Endothelial cell of umbilical vein (primary cell): ENCODE measurements around the gene OTC. TPM values are rescaled to one million over a fixed set of nuclear protein-coding genes. Genes with fewer than 3 reads are reported as not detected.

Source experiments
- BruUV-seq: library from RNA; stranded (reverse); fragments of 400-500 nt; replicated peaks from 2 replicates; lab custom pipeline; 2021; lab: Mats Ljungman, UMichigan
- CTCF ChIA-PET: fragments of 300-600, 350-600 bp; sonication (Branson Sonifier 250); formaldehyde crosslinking; loops from one replicate; lab custom pipeline; 2021; ENCODE audit warnings: antibody characterized with exemption, inconsistent platforms; lab: Charles Lee
- POLR2A ChIA-PET: fragments of 300-600, 350-600 bp; sonication (Branson Sonifier 250); formaldehyde crosslinking; loops from one replicate; lab custom pipeline; 2021; ENCODE audit warnings: antibody characterized with exemption, inconsistent platforms; lab: Charles Lee
- DNase-seq: peaks from one replicate; pipeline ENCODE4 v3.0.0-alpha.2; 2011; ENCODE audit warnings: low read depth, low spot score
- FAIRE-seq: peaks from 2 replicates; lab custom pipeline; 2011; peaks lifted over from hg19 to GRCh38; lab: Jason Lieb, UNC
- H2AFZ ChIP-seq: 2 replicates; pipeline ENCODE4 v1.6.0; 2012; ENCODE audit warnings: low read depth, low read length, control low read depth, inconsistent platforms
- H3K27ac ChIP-seq: 2 replicates; pipeline ENCODE4 v1.5.1; 2011; ENCODE audit warnings: low read depth, mild to moderate bottlenecking, control low read depth, low read length, moderate library complexity; ENCODE audit not compliant: insufficient read depth
- H3K27me3 ChIP-seq, 2 experiments: 2 replicates each; pipeline versions ENCODE4 v1.6.0 to v1.6.1; 2011; ENCODE audit warnings: low read length in 2 of 2, mixed read lengths in 1 of 2; ENCODE audit not compliant: control insufficient read depth in 2 of 2, insufficient read depth in 2 of 2
- H3K36me3 ChIP-seq, 2 experiments: 2 replicates in 1 of 2; 3 replicates in 1 of 2; pipeline ENCODE4 v1.5.1; 2011; ENCODE audit warnings: low read length in 2 of 2, mild to moderate bottlenecking in 1 of 2, moderate library complexity in 1 of 2; ENCODE audit not compliant: control insufficient read depth in 2 of 2, insufficient read depth in 2 of 2; ENCODE audit errors: extremely low read depth in 1 of 2
- H3K4me1 ChIP-seq: 3 replicates; pipeline ENCODE4 v1.5.1; 2011; ENCODE audit warnings: mild to moderate bottlenecking, low read length; ENCODE audit not compliant: control insufficient read depth, insufficient read depth; ENCODE audit errors: extremely low read depth
- H3K4me2 ChIP-seq: 2 replicates; pipeline ENCODE4 v1.6.1; 2011; ENCODE audit warnings: low read length, control low read depth, mixed read lengths; ENCODE audit not compliant: insufficient read depth
- H3K4me3 ChIP-seq, 3 experiments: fragments of 200-600 bp in 1 of 3; sonication (generic), shearing (Covaris generic) in 1 of 3; replicated peaks in 1 of 3; 2 replicates each; pipeline ENCODE4 v1.5.1; 2011 to 2016; ENCODE audit warnings: control low read depth in 3 of 3, low read length in 3 of 3, mild to moderate bottlenecking in 2 of 3, inconsistent platforms in 1 of 3, low read depth in 1 of 3, moderate library complexity in 1 of 3; ENCODE audit not compliant: insufficient read depth in 1 of 3
- H3K79me2 ChIP-seq: 2 replicates; pipeline ENCODE4 v1.6.0; 2012; ENCODE audit warnings: low read length, inconsistent platforms; ENCODE audit not compliant: control insufficient read depth, insufficient read depth
- H3K9ac ChIP-seq: replicated peaks from 2 replicates; pipeline ENCODE3; 2011; ENCODE audit warnings: low read length, control low read depth; ENCODE audit not compliant: insufficient read depth; ENCODE audit errors: extremely low read depth
- H3K9me1 ChIP-seq: replicated peaks from 3 replicates; pipeline ENCODE4 v1.6.0; 2011; ENCODE audit warnings: mild to moderate bottlenecking, low read length; ENCODE audit not compliant: control insufficient read depth, insufficient read depth; ENCODE audit errors: extremely low read depth
- H3K9me3 ChIP-seq: replicated peaks from 2 replicates; pipeline ENCODE4 v1.5.1; 2012; ENCODE audit warnings: low read length, inconsistent platforms; ENCODE audit not compliant: control insufficient read depth, insufficient read depth
- H4K20me1 ChIP-seq: replicated peaks from 2 replicates; pipeline ENCODE3; 2011; ENCODE audit warnings: mild to moderate bottlenecking, low read length; ENCODE audit not compliant: control insufficient read depth, insufficient read depth; ENCODE audit errors: extremely low read depth
- CTCF ChIP-seq, 2 donors: IDR thresholded peaks; 1 replicate in 1 of 2; 2 replicates in 1 of 2; pipeline ENCODE4 v1.5.1; 2011; ENCODE audit warnings: low read length in 2 of 2, mild to moderate bottlenecking in 2 of 2, moderate library complexity in 2 of 2, control low read depth in 1 of 2, inconsistent platforms in 1 of 2, low read depth in 1 of 2; ENCODE audit not compliant: insufficient read depth in 1 of 2; ENCODE audit errors: extremely low read depth in 1 of 2
- FOS ChIP-seq: IDR thresholded peaks from 2 replicates; pipeline ENCODE4 v1.6.1; 2011; ENCODE audit warnings: mild to moderate bottlenecking, low read length, moderate library complexity, borderline replicate concordance; ENCODE audit not compliant: insufficient read depth
- MYC ChIP-seq: IDR thresholded peaks from one replicate; pipeline ENCODE4 v1.6.1; 2011; ENCODE audit warnings: mild to moderate bottlenecking, low read depth, low read length
- POLR2A ChIP-seq: IDR thresholded peaks from 2 replicates; pipeline ENCODE4 v1.6.1; 2012; ENCODE audit warnings: low read depth, mild to moderate bottlenecking, control low read depth, low read length
- dilution Hi-C: fragments of 300-500 bp; cut with MboI; formaldehyde crosslinking; loops from one replicate; pipeline ENCODE4 v1.15.0; 2019; ENCODE audit warnings: low sequenced_read_pairs; ENCODE audit not compliant: extremely low pct_ligation_motif_present
- intact Hi-C: fragments of 100-400 bp; cut with micrococcal nuclease; formaldehyde crosslinking; loops from one replicate; pipeline ENCODE4 v1.10.0; 2022
- polyA plus RNA-seq, 4 experiments: library from polyadenylated mRNA; depleted of rRNA in 3 of 4; stranded (reverse) in 3 of 4; unstranded in 1 of 4; fragments of >200 nt; gene quantifications; 2 replicates each; pipeline versions ENCODE4 v1.2.1 to v1.2.3, GENCODE V29; 2011 to 2012; ENCODE audit warnings: missing spikeins in 1 of 4
- total RNA-seq: library from RNA; stranded (reverse); gene quantifications from 2 replicates; pipeline ENCODE4 v1.2.3, GENCODE V29; 2021

OTC gene
- total and polyA plus RNA-seq, 2 donors (not counting 3 experiments of a cell fraction or from before 2014, with no cell fraction given): not detected

- TF ChIP-seq POLR2A (no peak), FOS (no peak), CTCF (IDR thresholded peaks at IDR 0.05; ENCODE audit: extremely low read depth in 1 of 2, insufficient read depth in 1 of 2, low read depth in 1 of 2, low read length in 2 of 2) (no peak), MYC (no peak)
- dilution Hi-C loops (no loop called here), intact Hi-C loops (no loop called here)
- ChIA-PET POLR2A (no interaction called here), CTCF (no interaction called here)
- Histone ChIP-seq H3K4me3 (no peak overlapping the region), H3K9ac (no peak overlapping the region), H3K9me3 (no peaks in the 10 kb centered on the region), H4K20me1 (no peaks in the 10 kb centered on the region), H3K27me3 (no peaks in the 10 kb centered on the region), H2AFZ (no peak overlapping the region), H3K4me1 (peaks cover 9% of the 10 kb centered on the region), H3K79me2 (no peaks in the 10 kb centered on the region), H3K4me2 (no peak overlapping the region), H3K9me1 (no peaks in the 10 kb centered on the region), H3K27ac (no peak overlapping the region), H3K36me3 (no peaks in the 10 kb centered on the region)
- FAIRE-seq: no peak
- BruUV-seq: no TSS peak
- no peak for DNase-seq
Observed at GRCh38 chrX:38356401-38356800, 4.0 kb downstream of the OTC start.
